Renal cortical epithelial cell (primary cell): ENCODE measurements around the gene MAP7D1. TPM values are rescaled to one million over a fixed set of nuclear protein-coding genes. Genes with fewer than 3 reads are reported as not detected.
A peak's percentile ranks its signal among the peaks of the same experiment; 100 is the strongest.
"Not testable (repeated sequence)": the region's sequence is repeated elsewhere in the genome, so short reads cannot be mapped to it uniquely, and the experiment has no call there.

Experiments
- DNase-seq: peaks from one replicate; pipeline ENCODE4 v3.0.0-alpha.2; 2011; ENCODE audit warnings: low read depth
- total RNA-seq: library from RNA; depleted of rRNA; stranded (reverse); fragments of >200 nt; gene quantifications from 2 replicates; pipeline ENCODE4 v1.2.3, GENCODE V29; 2014

Gene MAP7D1
- total RNA-seq, 1 donor from 2014 or later: 149 TPM

GRCh38 chr1:36168514-36168913 is 12.6 kb downstream of the MAP7D1 start:
- DNase-seq: no peak

- DNase-seq: no peak
Observed at GRCh38 chr1:36170643-36171412, 14.9 kb downstream of the MAP7D1 start.

GRCh38 chr1:36172017-36172747 is 16.2 kb downstream of the MAP7D1 start:
- no peak for DNase-seq

- DNase-seq: peak; percentile 88
Observed at GRCh38 chr1:36172983-36173382, 17.0 kb downstream of the MAP7D1 start.

- no peak for DNase-seq
Observed at GRCh38 chr1:36174713-36175112, 18.8 kb downstream of the MAP7D1 start.

- DNase-seq: peak; percentile 63
Observed at GRCh38 chr1:36175137-36176095, 19.5 kb downstream of the MAP7D1 start.

GRCh38 chr1:36176106-36176949 is 20.4 kb downstream of the MAP7D1 start:
- no peak for DNase-seq

- DNase-seq: no peak
Observed at GRCh38 chr1:36177589-36178431, 21.9 kb downstream of the MAP7D1 start.

- DNase-seq: no peak
Observed at GRCh38 chr1:36178471-36179219, 22.7 kb downstream of the MAP7D1 start.

GRCh38 chr1:36179220-36179600 is 23.2 kb downstream of the MAP7D1 start:
- no peak for DNase-seq

GRCh38 chr1:36182734-36183133 is 26.8 kb downstream of the MAP7D1 start:
- no peak for DNase-seq

GRCh38 chr1:36183309-36183856 is 27.4 kb downstream of the MAP7D1 start:
- no peak for DNase-seq

- peak; percentile 84 for DNase-seq
Observed at GRCh38 chr1:36187800-36188593, 32.0 kb downstream of the MAP7D1 start.

- DNase-seq: not testable (repeated sequence)
Observed at GRCh38 chr1:36196805-36197204, 40.8 kb downstream of the MAP7D1 start.

GRCh38 chr1:36198641-36199040 is 42.7 kb downstream of the MAP7D1 start:
- DNase-seq: peak; percentile 20

GRCh38 chr1:36199934-36200741 is 44.2 kb downstream of the MAP7D1 start:
- DNase-seq: peak; percentile 80

- DNase-seq: no peak
Observed at GRCh38 chr1:36203027-36203553, 47.1 kb downstream of the MAP7D1 start.
